Measurements from ENCODE around the gene RNF4.

- TF ChIP-seq CTCF (IDR thresholded peaks at IDR 0.05) (no peak), POLR2A (IDR thresholded peaks at IDR 0.05) (no peak)
Measured at GRCh38 chr4:2438822-2439718, 29.8 kb upstream of the RNF4 start.

Data from Peyer's patch (tissue), 4 donors.